Fibroblast of lung (primary cell): ENCODE measurements around the gene MBTD1. TPM values are rescaled to one million over a fixed set of nuclear protein-coding genes. Genes with fewer than 3 reads are reported as not detected.
A peak's percentile ranks its signal among the peaks of the same experiment; 100 is the strongest.

Source experiments
- DNase-seq, 2 donors: peaks; one replicate each; pipeline versions ENCODE4 v3.0.0 to v3.0.0-alpha.2; 2010; ENCODE audit warnings: low read depth in 2 of 2
- H2AFZ ChIP-seq: 2 replicates; pipeline ENCODE4 v1.5.1; 2012; ENCODE audit warnings: low read length, control low read depth, inconsistent platforms
- H3K27ac ChIP-seq: 2 replicates; pipeline ENCODE4 v1.5.1; 2011; ENCODE audit warnings: low read length, control low read depth; ENCODE audit not compliant: insufficient read depth
- H3K27me3 ChIP-seq: 2 replicates; pipeline ENCODE4 v1.5.1; 2011; ENCODE audit warnings: mild to moderate bottlenecking, low read length; ENCODE audit not compliant: control insufficient read depth, insufficient read depth
- H3K36me3 ChIP-seq: 2 replicates; pipeline ENCODE4 v1.5.1; 2011; ENCODE audit warnings: low read length; ENCODE audit not compliant: control insufficient read depth, insufficient read depth
- H3K4me1 ChIP-seq: 2 replicates; pipeline ENCODE4 v1.5.1; 2011; ENCODE audit warnings: low read length; ENCODE audit not compliant: control insufficient read depth, insufficient read depth; ENCODE audit errors: extremely low read depth
- H3K4me2 ChIP-seq: 2 replicates; pipeline ENCODE4 v1.5.1; 2011; ENCODE audit warnings: low read length, control low read depth; ENCODE audit not compliant: insufficient read depth; ENCODE audit errors: extremely low read depth
- H3K4me3 ChIP-seq, 4 experiments: fragments of 200-600 bp in 1 of 4; sonication (generic) in 1 of 4; replicated peaks in 1 of 4; 2 replicates each; pipeline ENCODE4 v1.5.1; 2011 to 2016; ENCODE audit warnings: low read length in 4 of 4, low read depth in 3 of 4, mild to moderate bottlenecking in 3 of 4, control low read depth in 2 of 4, inconsistent platforms in 1 of 4, mixed read lengths in 1 of 4; ENCODE audit not compliant: insufficient read depth in 1 of 4; ENCODE audit errors: control extremely low read depth in 1 of 4
- H3K79me2 ChIP-seq: 2 replicates; pipeline ENCODE4 v1.5.1; 2012; ENCODE audit warnings: mild to moderate bottlenecking, low read length, inconsistent platforms; ENCODE audit not compliant: control insufficient read depth, insufficient read depth
- H3K9ac ChIP-seq: 2 replicates; pipeline ENCODE4 v1.5.1; 2011; ENCODE audit warnings: mild to moderate bottlenecking, low read length, control low read depth; ENCODE audit not compliant: insufficient read depth
- H3K9me3 ChIP-seq: 2 replicates; pipeline ENCODE4 v1.5.1; 2012; ENCODE audit warnings: low read depth, low read length; ENCODE audit not compliant: control insufficient read depth, insufficient read depth
- H4K20me1 ChIP-seq: 2 replicates; pipeline ENCODE4 v1.5.1; 2011; ENCODE audit warnings: low read length; ENCODE audit not compliant: control insufficient read depth, insufficient read depth; ENCODE audit errors: extremely low read depth
- EZH2 ChIP-seq: IDR thresholded peaks from 2 replicates; pipeline ENCODE4 v1.5.1; 2012; ENCODE audit warnings: low read length, control low read depth, mild to moderate bottlenecking; ENCODE audit errors: missing control alignments
- polyA plus RNA-seq, 2 donors: library from polyadenylated mRNA; depleted of rRNA in 1 of 2; stranded (reverse) in 1 of 2; unstranded in 1 of 2; fragments of >200 nt; gene quantifications; 2 replicates each; pipeline ENCODE4 v1.2.1, GENCODE V29; 2011 to 2012; ENCODE audit warnings: missing spikeins in 1 of 2
- total RNA-seq: library from RNA; depleted of rRNA; stranded (reverse); fragments of >200 nt; gene quantifications from 2 replicates; pipeline ENCODE4 v1.2.1, GENCODE V29; 2014
- TF ChIP-seq, protein P1 (sequence below), 2 donors: IDR thresholded peaks in 1 of 2; conservative IDR thresholded peaks in 1 of 2; 1 replicate in 1 of 2; 2 replicates in 1 of 2; pipeline ENCODE4 v1.5.1; 2011 to 2012; ENCODE audit warnings: low read length in 2 of 2, control low read depth in 1 of 2, inconsistent platforms in 1 of 2, low read depth in 1 of 2, mild to moderate bottlenecking in 1 of 2

Gene MBTD1
- total and polyA plus RNA-seq, 2 donors (not counting 1 experiment from before 2014, with no cell fraction given), result 4.4 to 13.7 TPM

- H3K27ac ChIP-seq, result peak overlapping the region; percentile 40
- DNase-seq, result peak in 1 of 2 donors; percentile 12
- H4K20me1 ChIP-seq, result no peaks in the 10 kb centered on the region
- H2AFZ ChIP-seq, result peak overlapping the region; percentile 15
- H3K4me3 ChIP-seq, result peak overlapping the region; percentile 39 to 94 (median 62)
- H3K9ac ChIP-seq, result peak overlapping the region; percentile 61
- H3K79me2 ChIP-seq, result peaks cover 45% of the 10 kb centered on the region
- no peaks in the 10 kb centered on the region for H3K27me3 ChIP-seq
- H3K9me3 ChIP-seq, result no peaks in the 10 kb centered on the region
- peaks cover 5% of the 10 kb centered on the region for H3K36me3 ChIP-seq
- TF ChIP-seq, protein P1, sequence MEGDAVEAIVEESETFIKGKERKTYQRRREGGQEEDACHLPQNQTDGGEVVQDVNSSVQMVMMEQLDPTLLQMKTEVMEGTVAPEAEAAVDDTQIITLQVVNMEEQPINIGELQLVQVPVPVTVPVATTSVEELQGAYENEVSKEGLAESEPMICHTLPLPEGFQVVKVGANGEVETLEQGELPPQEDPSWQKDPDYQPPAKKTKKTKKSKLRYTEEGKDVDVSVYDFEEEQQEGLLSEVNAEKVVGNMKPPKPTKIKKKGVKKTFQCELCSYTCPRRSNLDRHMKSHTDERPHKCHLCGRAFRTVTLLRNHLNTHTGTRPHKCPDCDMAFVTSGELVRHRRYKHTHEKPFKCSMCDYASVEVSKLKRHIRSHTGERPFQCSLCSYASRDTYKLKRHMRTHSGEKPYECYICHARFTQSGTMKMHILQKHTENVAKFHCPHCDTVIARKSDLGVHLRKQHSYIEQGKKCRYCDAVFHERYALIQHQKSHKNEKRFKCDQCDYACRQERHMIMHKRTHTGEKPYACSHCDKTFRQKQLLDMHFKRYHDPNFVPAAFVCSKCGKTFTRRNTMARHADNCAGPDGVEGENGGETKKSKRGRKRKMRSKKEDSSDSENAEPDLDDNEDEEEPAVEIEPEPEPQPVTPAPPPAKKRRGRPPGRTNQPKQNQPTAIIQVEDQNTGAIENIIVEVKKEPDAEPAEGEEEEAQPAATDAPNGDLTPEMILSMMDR (conservative IDR thresholded peaks at IDR 0.05 in 1 of 2, IDR thresholded peaks at IDR 0.05 in 1 of 2; ENCODE audit: low read depth in 1 of 2, low read length in 2 of 2), result no peak
- TF ChIP-seq EZH2, result no peak
- H3K4me1 ChIP-seq, result no peaks in the 10 kb centered on the region
- H3K4me2 ChIP-seq, result peak overlapping the region; percentile 76
Measured at GRCh38 chr17:51154176-51154575, 105.7 kb downstream of the MBTD1 start.

- Histone ChIP-seq H2AFZ (peak within 1 kb of the TSS; percentile 80), H3K4me3 (peak within 1 kb of the TSS; percentile 39 to 94 (median 62)), H3K9ac (peak within 1 kb of the TSS; percentile 61), H3K4me1 (no peaks in the 10 kb centered on the region), H3K9me3 (no peaks in the 10 kb centered on the region), H3K36me3 (peaks cover 2% of the 10 kb centered on the region), H4K20me1 (no peaks in the 10 kb centered on the region), H3K27ac (peak within 1 kb of the TSS; percentile 40), H3K79me2 (peaks cover 39% of the 10 kb centered on the region), H3K27me3 (no peaks in the 10 kb centered on the region), H3K4me2 (peak within 1 kb of the TSS; percentile 76)
- TF ChIP-seq, protein P1 (conservative IDR thresholded peaks at IDR 0.05 in 1 of 2, IDR thresholded peaks at IDR 0.05 in 1 of 2; ENCODE audit: low read depth in 1 of 2, low read length in 2 of 2), result peak; percentile 72 to 84
- TF ChIP-seq EZH2, result no peak
- DNase-seq, result peak; percentile 99 to 100
Measured at GRCh38 chr17:51153210-51154072, 106.4 kb downstream of the MBTD1 start, which contains the start of gene NME1. Gene NME1 (plus strand): TSS chr17:51153559. CDS start chr17:51155655, 2,096 bp downstream.

DNA sequence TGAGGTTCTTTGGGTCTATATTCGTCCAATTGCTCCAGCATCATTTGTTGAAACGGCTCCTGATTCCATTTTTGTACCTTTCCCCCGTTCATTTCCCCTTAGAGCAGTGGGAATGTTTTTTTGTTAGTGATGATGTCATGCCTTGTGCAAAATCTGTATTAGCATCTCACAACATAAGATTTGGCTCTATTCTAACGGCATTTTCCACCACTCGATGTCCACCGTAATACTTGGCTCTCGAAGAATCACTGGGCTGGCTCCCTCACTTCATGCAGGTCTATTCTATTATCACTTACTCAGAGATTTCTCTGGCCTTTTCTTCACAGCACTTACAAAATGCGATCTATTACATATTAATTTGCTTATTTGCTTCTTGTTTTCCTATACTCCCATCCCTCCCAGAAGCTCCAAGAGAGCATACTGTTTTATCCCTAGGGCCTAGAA lies 107.1 kb downstream of the MBTD1 start:
- Histone ChIP-seq H3K4me3 (peak overlapping the region; percentile 20 to 74 (median 45)), H4K20me1 (no peaks in the 10 kb centered on the region), H3K9me3 (no peaks in the 10 kb centered on the region), H3K27ac (peak overlapping the region; percentile 12), H3K9ac (peak overlapping the region; percentile 11), H3K4me2 (peak overlapping the region; percentile 52), H3K36me3 (peaks cover 2% of the 10 kb centered on the region), H3K79me2 (peaks cover 38% of the 10 kb centered on the region), H3K4me1 (no peaks in the 10 kb centered on the region), H3K27me3 (no peaks in the 10 kb centered on the region), H2AFZ (peak overlapping the region; percentile 80)
- peak; percentile 42 to 45 for DNase-seq
- no peak for TF ChIP-seq EZH2
- TF ChIP-seq, protein P1 (conservative IDR thresholded peaks at IDR 0.05 in 1 of 2, IDR thresholded peaks at IDR 0.05 in 1 of 2; ENCODE audit: low read depth in 1 of 2, low read length in 2 of 2), result no peak
